Panc1 (cell line): Measurements from ENCODE around the gene SYNDIG1L. TPM values are rescaled to one million over a fixed set of nuclear protein-coding genes. Genes with fewer than 3 reads are reported as not detected.

Experiments used
- ATAC-seq: fragments of 200-7000 bp; cut with Tn5 transposase; 2 replicates; pipeline ENCODE4 v1.9.1; 2020; ENCODE audit warnings: mild to moderate bottlenecking, moderate library complexity
- BruUV-seq: library from RNA; stranded (reverse); fragments of 400-500 nt; replicated peaks from 2 replicates; lab custom pipeline; 2021; lab: Mats Ljungman, UMichigan
- CTCF ChIA-PET: fragments of 300-600 bp; sonication (Branson Sonifier 250); formaldehyde crosslinking; loops from one replicate; lab custom pipeline; 2022; ENCODE audit warnings: antibody characterized with exemption; lab: Charles Lee
- POLR2A ChIA-PET: fragments of 300-600 bp; sonication (Branson Sonifier 250); formaldehyde crosslinking; loops from one replicate; lab custom pipeline; 2022; ENCODE audit warnings: antibody characterized with exemption; lab: Charles Lee
- DNase-seq: peaks from one replicate; pipeline ENCODE4 v3.0.0-alpha.2; 2010; ENCODE audit warnings: low read depth, low spot score
- H3K27ac ChIP-seq: 2 replicates; pipeline ENCODE4 v1.5.1; 2011; ENCODE audit warnings: mild to moderate bottlenecking, low read length, inconsistent platforms
- H3K27me3 ChIP-seq: fragments of 200-500 bp; sonication (Bioruptor generic); 2 replicates; pipeline ENCODE4 v1.6.0; 2014; ENCODE audit warnings: low read length, inconsistent platforms; ENCODE audit not compliant: control insufficient read depth, insufficient read depth
- H3K36me3 ChIP-seq: fragments of 200-500 bp; sonication (Bioruptor generic); 2 replicates; pipeline ENCODE4 v1.5.1; 2014; ENCODE audit warnings: inconsistent platforms, mild to moderate bottlenecking, low read length, moderate library complexity; ENCODE audit not compliant: control insufficient read depth, insufficient read depth
- H3K4me1 ChIP-seq: 2 replicates; pipeline ENCODE4 v1.5.1; 2011; ENCODE audit warnings: inconsistent platforms, mild to moderate bottlenecking, low read length, moderate library complexity; ENCODE audit not compliant: control insufficient read depth, insufficient read depth
- H3K4me3 ChIP-seq, 2 experiments: 2 replicates each; pipeline ENCODE4 v1.5.1; 2011 to 2012; ENCODE audit warnings: low read depth in 2 of 2, low read length in 2 of 2, mild to moderate bottlenecking in 2 of 2, inconsistent platforms in 1 of 2, moderate library complexity in 1 of 2
- H3K9me3 ChIP-seq: fragments of 200-500 bp; sonication (Bioruptor generic); 2 replicates; pipeline ENCODE4 v1.5.1; 2014; ENCODE audit warnings: low read depth, mild to moderate bottlenecking, inconsistent platforms, low read length, moderate library complexity; ENCODE audit not compliant: control insufficient read depth, insufficient read depth
- POLR2AphosphoS5 ChIP-seq: IDR thresholded peaks from 2 replicates; pipeline ENCODE4 v1.6.1; 2012; ENCODE audit warnings: mild to moderate bottlenecking, low read depth, low read length, moderate library complexity
- SIN3A ChIP-seq: IDR thresholded peaks from 2 replicates; pipeline ENCODE4 v1.6.1; 2012; ENCODE audit warnings: low read depth, mild to moderate bottlenecking, low read length, moderate library complexity, borderline replicate concordance; ENCODE audit not compliant: insufficient read depth
- TCF7L2 ChIP-seq: IDR thresholded peaks from 2 replicates; pipeline ENCODE4 v1.6.1; 2011; ENCODE audit warnings: mild to moderate bottlenecking, low read depth, low read length, inconsistent platforms
- in situ Hi-C: cut with HindIII; loops from 2 replicates; pipeline ENCODE4 v1.10.0; 2016; ENCODE audit warnings: low sequenced_read_pairs, low pct_unique_long_range_greater_than_20kb
- intact Hi-C: fragments of 100-400 bp; cut with micrococcal nuclease; formaldehyde crosslinking; loops from one replicate; pipeline ENCODE4 v1.10.0; 2022; ENCODE audit not compliant: unreplicated experiment
- total RNA-seq: library from RNA; stranded (reverse); gene quantifications from one replicate; pipeline ENCODE4 v1.2.1, GENCODE V29; 2021; ENCODE audit not compliant: unreplicated experiment
- TF ChIP-seq, protein P1 (sequence below), 2 experiments: IDR thresholded peaks; 2 replicates each; pipeline ENCODE4 v1.6.1; 2011 to 2012; ENCODE audit warnings: low read depth in 2 of 2, control low read depth in 1 of 2, low read length in 1 of 2, mild to moderate bottlenecking in 1 of 2, moderate library complexity in 1 of 2; ENCODE audit not compliant: insufficient read depth in 1 of 2
- TF ChIP-seq, protein P2 (sequence below): fragments of 450-650 bp; IDR thresholded peaks from 2 replicates; pipeline ENCODE4 v1.5.1; 2017; ENCODE audit warnings: mild to moderate bottlenecking

The SYNDIG1L gene
- total RNA-seq, 1 experiment from 2014 or later, result not detected

DNA sequence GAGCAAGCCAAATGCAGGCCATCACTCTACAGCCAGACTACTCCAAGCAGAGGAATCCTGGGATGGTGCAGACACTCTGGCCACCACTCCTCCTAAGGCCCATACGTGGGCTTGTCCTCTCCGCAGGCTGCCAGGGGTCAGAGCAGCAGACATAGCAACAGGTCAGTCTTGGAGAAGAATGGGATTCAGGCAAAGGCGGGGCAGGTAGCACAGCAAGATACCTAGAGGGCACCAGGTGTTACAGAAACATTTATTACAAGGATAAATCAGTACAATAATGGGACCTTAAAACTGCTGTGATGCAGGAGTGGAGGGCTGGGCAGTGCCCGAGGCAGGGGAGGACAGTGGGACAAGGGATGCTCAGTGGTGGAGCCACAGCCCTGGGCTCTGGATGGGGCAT is 20.3 kb downstream of the SYNDIG1L start:
- Histone ChIP-seq H3K9me3 (no peaks in the 10 kb centered on the region), H3K4me3 (no peak overlapping the region), H3K4me1 (no peaks in the 10 kb centered on the region; the same call in 1 of the 2 replicates), H3K36me3 (no peaks in the 10 kb centered on the region), H3K27me3 (no peaks in the 10 kb centered on the region), H3K27ac (no peak overlapping the region)
- POLR2A ChIA-PET, result no interaction called here
- no TSS peak for BruUV-seq
- intact Hi-C loops (no loop called here), in situ Hi-C loops (no loop called here)
- CTCF ChIA-PET, result no interaction called here
- TF ChIP-seq POLR2AphosphoS5 (no peak), TCF7L2 (no peak), SIN3A (no peak)
- TF ChIP-seq, protein P1, sequence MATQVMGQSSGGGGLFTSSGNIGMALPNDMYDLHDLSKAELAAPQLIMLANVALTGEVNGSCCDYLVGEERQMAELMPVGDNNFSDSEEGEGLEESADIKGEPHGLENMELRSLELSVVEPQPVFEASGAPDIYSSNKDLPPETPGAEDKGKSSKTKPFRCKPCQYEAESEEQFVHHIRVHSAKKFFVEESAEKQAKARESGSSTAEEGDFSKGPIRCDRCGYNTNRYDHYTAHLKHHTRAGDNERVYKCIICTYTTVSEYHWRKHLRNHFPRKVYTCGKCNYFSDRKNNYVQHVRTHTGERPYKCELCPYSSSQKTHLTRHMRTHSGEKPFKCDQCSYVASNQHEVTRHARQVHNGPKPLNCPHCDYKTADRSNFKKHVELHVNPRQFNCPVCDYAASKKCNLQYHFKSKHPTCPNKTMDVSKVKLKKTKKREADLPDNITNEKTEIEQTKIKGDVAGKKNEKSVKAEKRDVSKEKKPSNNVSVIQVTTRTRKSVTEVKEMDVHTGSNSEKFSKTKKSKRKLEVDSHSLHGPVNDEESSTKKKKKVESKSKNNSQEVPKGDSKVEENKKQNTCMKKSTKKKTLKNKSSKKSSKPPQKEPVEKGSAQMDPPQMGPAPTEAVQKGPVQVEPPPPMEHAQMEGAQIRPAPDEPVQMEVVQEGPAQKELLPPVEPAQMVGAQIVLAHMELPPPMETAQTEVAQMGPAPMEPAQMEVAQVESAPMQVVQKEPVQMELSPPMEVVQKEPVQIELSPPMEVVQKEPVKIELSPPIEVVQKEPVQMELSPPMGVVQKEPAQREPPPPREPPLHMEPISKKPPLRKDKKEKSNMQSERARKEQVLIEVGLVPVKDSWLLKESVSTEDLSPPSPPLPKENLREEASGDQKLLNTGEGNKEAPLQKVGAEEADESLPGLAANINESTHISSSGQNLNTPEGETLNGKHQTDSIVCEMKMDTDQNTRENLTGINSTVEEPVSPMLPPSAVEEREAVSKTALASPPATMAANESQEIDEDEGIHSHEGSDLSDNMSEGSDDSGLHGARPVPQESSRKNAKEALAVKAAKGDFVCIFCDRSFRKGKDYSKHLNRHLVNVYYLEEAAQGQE (IDR thresholded peaks at IDR 0.05; ENCODE audit: insufficient read depth in 1 of 2, low read depth in 2 of 2, low read length in 1 of 2), result no peak
- TF ChIP-seq, protein P2, sequence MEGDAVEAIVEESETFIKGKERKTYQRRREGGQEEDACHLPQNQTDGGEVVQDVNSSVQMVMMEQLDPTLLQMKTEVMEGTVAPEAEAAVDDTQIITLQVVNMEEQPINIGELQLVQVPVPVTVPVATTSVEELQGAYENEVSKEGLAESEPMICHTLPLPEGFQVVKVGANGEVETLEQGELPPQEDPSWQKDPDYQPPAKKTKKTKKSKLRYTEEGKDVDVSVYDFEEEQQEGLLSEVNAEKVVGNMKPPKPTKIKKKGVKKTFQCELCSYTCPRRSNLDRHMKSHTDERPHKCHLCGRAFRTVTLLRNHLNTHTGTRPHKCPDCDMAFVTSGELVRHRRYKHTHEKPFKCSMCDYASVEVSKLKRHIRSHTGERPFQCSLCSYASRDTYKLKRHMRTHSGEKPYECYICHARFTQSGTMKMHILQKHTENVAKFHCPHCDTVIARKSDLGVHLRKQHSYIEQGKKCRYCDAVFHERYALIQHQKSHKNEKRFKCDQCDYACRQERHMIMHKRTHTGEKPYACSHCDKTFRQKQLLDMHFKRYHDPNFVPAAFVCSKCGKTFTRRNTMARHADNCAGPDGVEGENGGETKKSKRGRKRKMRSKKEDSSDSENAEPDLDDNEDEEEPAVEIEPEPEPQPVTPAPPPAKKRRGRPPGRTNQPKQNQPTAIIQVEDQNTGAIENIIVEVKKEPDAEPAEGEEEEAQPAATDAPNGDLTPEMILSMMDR, result no peak
- no peak for ATAC-seq
- no peak for DNase-seq

DNA sequence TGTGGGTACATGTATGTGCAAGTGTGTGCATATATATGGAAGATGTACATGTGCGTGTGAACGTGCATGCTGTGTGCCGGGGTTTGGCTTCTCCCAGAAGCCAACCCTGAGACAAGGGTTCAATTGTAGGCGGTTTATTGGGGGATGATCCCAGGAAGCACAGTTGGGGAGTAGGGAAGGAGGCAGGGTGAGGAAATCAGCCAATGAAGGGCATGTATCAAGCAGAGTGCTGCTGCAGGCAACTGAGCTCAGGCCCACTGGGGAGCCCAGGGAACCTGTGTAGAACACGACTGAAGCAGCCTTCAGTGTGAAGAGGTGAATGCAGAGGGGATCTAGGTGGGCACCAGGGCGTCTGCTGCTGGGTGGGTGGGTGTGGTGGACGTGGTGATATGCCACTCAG is 21.6 kb downstream of the SYNDIG1L start:
- in situ Hi-C loops (no loop called here), intact Hi-C loops (no loop called here)
- no peaks in the 10 kb centered on the region for H3K36me3 ChIP-seq
- ChIA-PET POLR2A (no interaction called here), CTCF (no interaction called here)
- H3K4me3 ChIP-seq, result no peak overlapping the region
- no peaks in the 10 kb centered on the region for H3K9me3 ChIP-seq
- no peaks in the 10 kb centered on the region for H3K27me3 ChIP-seq
- DNase-seq, result no peak
- TF ChIP-seq POLR2AphosphoS5, result no peak
- no peak for TF ChIP-seq TCF7L2
- TF ChIP-seq, protein P1 (IDR thresholded peaks at IDR 0.05; ENCODE audit: insufficient read depth in 1 of 2, low read depth in 2 of 2, low read length in 1 of 2), result no peak
- TF ChIP-seq, protein P2, result no peak
- no peak for TF ChIP-seq SIN3A
- no TSS peak for BruUV-seq
- ATAC-seq, result no peak
- no peaks in the 10 kb centered on the region; the same call in 1 of the 2 replicates for H3K4me1 ChIP-seq
- H3K27ac ChIP-seq, result no peak overlapping the region
